DND-41 (cell line): Measurements from ENCODE around the gene PDPK1.

Experiments used
- ATAC-seq: fragments of 200-7000 bp; cut with Tn5 transposase; 3 replicates; pipeline ENCODE4 v1.9.1; 2021; ENCODE audit warnings: low read depth; ENCODE audit not compliant: insufficient read depth
- DNase-seq: peaks from one replicate; pipeline ENCODE4 v3.0.0-alpha.2; 2020
- H2AFZ ChIP-seq: 2 replicates; pipeline ENCODE4 v1.6.0; 2012; ENCODE audit warnings: low read depth, low read length
- H3K27ac ChIP-seq: 2 replicates; pipeline ENCODE4 v1.5.1; 2012; ENCODE audit warnings: low read length, inconsistent platforms
- H3K27me3 ChIP-seq: fragments of 200-600 bp; sonication (generic); 2 replicates; pipeline ENCODE4 v1.6.0; 2012; ENCODE audit warnings: low read length, mild to moderate bottlenecking, inconsistent platforms; ENCODE audit not compliant: insufficient read depth, poor library complexity
- H3K36me3 ChIP-seq: 2 replicates; pipeline ENCODE4 v1.5.1; 2012; ENCODE audit warnings: low read length, inconsistent platforms; ENCODE audit not compliant: insufficient read depth
- H3K4me1 ChIP-seq: 2 replicates; pipeline ENCODE4 v1.5.1; 2012; ENCODE audit warnings: mild to moderate bottlenecking, low read length; ENCODE audit not compliant: insufficient read depth
- H3K4me2 ChIP-seq: 2 replicates; pipeline ENCODE4 v1.6.0; 2012; ENCODE audit warnings: mild to moderate bottlenecking, moderate library complexity, low read length, inconsistent platforms; ENCODE audit not compliant: insufficient read depth
- H3K4me3 ChIP-seq, 2 experiments: fragments of 200-600 bp in 1 of 2; shearing (Covaris generic) in 1 of 2; 2 replicates each; pipeline ENCODE4 v1.5.1; 2012 to 2016; ENCODE audit warnings: inconsistent platforms in 2 of 2, low read length in 2 of 2, mild to moderate bottlenecking in 2 of 2, low read depth in 1 of 2, moderate library complexity in 1 of 2
- H3K79me2 ChIP-seq: 2 replicates; pipeline ENCODE4 v1.6.0; 2012; ENCODE audit warnings: low read length, inconsistent platforms; ENCODE audit not compliant: insufficient read depth
- H3K9ac ChIP-seq: 2 replicates; pipeline ENCODE4 v1.6.0; 2012; ENCODE audit warnings: low read depth, mild to moderate bottlenecking, inconsistent platforms, low read length, moderate library complexity
- H3K9me3 ChIP-seq: 2 replicates; pipeline ENCODE4 v1.5.1; 2012; ENCODE audit warnings: low read length, moderate library complexity, mild to moderate bottlenecking, inconsistent platforms; ENCODE audit not compliant: insufficient read depth, severe bottlenecking
- H4K20me1 ChIP-seq: 2 replicates; pipeline ENCODE4 v1.6.0; 2012; ENCODE audit warnings: low read length; ENCODE audit not compliant: insufficient read depth
- EZH2 ChIP-seq: IDR thresholded peaks from 3 replicates; pipeline ENCODE4 v1.6.1; 2012; ENCODE audit warnings: borderline replicate concordance, low read depth, mild to moderate bottlenecking, moderate library complexity, low read length, inconsistent platforms; ENCODE audit not compliant: severe bottlenecking
- TF ChIP-seq, protein P1 (sequence below): IDR thresholded peaks from 2 replicates; pipeline ENCODE4 v1.5.1; 2012; ENCODE audit warnings: borderline replicate concordance, low read length, moderate library complexity, mild to moderate bottlenecking; ENCODE audit not compliant: poor library complexity, severe bottlenecking; ENCODE audit errors: extremely low read depth

The PDPK1 gene

DNA sequence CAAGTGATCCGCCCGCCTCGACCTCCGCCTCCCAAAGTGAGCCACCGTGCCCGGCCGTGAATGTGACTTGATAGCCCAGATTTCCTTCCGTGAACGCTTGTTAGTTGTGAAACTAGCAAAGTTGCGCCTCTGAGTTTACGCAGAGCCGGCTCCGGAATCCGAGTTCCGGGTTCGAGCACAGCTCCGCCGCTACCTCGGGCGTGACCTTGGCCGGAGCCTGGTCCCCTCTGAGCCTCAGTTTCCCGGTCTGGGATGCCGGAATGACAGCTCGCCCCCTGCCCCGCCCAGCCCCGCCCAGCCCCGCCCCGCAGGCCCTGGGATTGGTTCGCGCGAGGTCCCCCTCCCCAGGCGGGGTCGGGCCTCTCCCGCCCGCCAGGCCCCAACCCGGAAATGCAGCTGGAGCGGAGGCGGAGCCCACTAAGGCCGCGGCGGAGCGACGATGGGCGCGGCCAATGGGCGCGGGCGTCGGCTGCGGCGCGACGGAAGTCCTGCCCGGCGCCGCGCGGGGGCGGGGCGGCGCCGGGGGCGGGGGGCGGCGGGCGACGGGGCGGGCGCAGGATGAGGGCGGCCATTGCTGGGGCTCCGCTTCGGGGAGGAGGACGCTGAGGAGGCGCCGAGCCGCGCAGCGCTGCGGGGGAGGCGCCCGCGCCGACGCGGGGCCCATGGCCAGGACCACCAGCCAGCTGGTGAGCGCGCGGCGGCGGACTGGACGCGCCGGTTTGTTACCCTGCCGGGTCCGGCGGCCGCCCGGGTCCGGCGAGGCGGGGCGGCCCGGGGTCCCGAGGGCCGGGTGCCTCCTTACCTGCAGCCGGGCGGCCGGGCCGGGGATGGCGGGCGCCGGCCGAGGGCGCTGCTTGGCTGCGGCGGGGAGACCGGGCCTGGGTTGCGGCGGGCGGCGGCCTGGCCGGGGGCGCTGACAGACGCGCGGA, at the start of gene PDPK1:
Gene PDPK1 (plus strand): TSS at position 571 of the 929 bp plus-strand sequence. CDS start 92 bp downstream, at position 663.
- peaks cover 3% of the 10 kb centered on the region; the same call in 1 of the 2 replicates for H3K36me3 ChIP-seq
- peak within 1 kb of the TSS; percentile 88 for H2AFZ ChIP-seq
- H3K79me2 ChIP-seq: peaks cover 37% of the 10 kb centered on the region
- H3K9ac ChIP-seq: peak within 1 kb of the TSS; percentile 68
- H4K20me1 ChIP-seq: peaks cover 19% of the 10 kb centered on the region; the same call in 1 of the 2 replicates
- peak; percentile 97 for DNase-seq
- H3K27me3 ChIP-seq: no peaks in the 10 kb centered on the region
- H3K4me3 ChIP-seq: peak within 1 kb of the TSS; percentile 43 to 92; a peak in 3 of 4 replicates
- H3K4me2 ChIP-seq: peak within 1 kb of the TSS; percentile 79
- peak; percentile 93 for ATAC-seq
- H3K9me3 ChIP-seq: no peaks in the 10 kb centered on the region
- H3K4me1 ChIP-seq: peaks cover 40% of the 10 kb centered on the region
- peak within 1 kb of the TSS; percentile 66 for H3K27ac ChIP-seq
- TF ChIP-seq EZH2: no peak
- TF ChIP-seq, protein P1, sequence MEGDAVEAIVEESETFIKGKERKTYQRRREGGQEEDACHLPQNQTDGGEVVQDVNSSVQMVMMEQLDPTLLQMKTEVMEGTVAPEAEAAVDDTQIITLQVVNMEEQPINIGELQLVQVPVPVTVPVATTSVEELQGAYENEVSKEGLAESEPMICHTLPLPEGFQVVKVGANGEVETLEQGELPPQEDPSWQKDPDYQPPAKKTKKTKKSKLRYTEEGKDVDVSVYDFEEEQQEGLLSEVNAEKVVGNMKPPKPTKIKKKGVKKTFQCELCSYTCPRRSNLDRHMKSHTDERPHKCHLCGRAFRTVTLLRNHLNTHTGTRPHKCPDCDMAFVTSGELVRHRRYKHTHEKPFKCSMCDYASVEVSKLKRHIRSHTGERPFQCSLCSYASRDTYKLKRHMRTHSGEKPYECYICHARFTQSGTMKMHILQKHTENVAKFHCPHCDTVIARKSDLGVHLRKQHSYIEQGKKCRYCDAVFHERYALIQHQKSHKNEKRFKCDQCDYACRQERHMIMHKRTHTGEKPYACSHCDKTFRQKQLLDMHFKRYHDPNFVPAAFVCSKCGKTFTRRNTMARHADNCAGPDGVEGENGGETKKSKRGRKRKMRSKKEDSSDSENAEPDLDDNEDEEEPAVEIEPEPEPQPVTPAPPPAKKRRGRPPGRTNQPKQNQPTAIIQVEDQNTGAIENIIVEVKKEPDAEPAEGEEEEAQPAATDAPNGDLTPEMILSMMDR: no peak

DNA sequence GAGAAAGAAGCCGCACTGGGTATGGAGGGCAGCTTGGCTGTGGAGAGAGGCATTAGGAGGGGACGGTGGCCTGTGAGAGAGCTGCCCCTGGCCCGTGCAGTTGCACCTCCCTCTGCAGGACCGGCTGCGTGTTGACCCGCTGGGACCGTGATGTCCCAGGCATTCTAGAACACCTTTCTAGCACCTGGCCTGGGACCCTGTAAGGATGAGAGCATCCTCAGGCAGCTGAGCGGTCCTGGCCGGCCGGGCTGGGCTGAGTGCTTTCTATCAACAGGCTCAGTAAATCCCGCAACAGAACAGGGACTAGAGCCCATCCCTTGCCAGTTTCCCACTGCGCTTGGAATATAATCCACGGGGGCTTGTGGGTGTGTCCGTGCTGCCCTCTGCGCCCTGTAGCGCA, 48.2 kb upstream of the PDPK1 start:
- Histone ChIP-seq H3K4me1 (no peaks in the 10 kb centered on the region), H3K9ac (no peak overlapping the region), H3K9me3 (no peaks in the 10 kb centered on the region), H3K4me2 (no peak overlapping the region), H3K36me3 (peaks cover 10% of the 10 kb centered on the region), H3K27ac (no peak overlapping the region), H3K27me3 (no peaks in the 10 kb centered on the region), H2AFZ (no peak overlapping the region), H4K20me1 (peaks cover 50% of the 10 kb centered on the region), H3K4me3 (no peak overlapping the region), H3K79me2 (peaks cover 51% of the 10 kb centered on the region)
- DNase-seq: no peak
- TF ChIP-seq, protein P1: no peak
- TF ChIP-seq EZH2: no peak
- ATAC-seq: no peak

DNA sequence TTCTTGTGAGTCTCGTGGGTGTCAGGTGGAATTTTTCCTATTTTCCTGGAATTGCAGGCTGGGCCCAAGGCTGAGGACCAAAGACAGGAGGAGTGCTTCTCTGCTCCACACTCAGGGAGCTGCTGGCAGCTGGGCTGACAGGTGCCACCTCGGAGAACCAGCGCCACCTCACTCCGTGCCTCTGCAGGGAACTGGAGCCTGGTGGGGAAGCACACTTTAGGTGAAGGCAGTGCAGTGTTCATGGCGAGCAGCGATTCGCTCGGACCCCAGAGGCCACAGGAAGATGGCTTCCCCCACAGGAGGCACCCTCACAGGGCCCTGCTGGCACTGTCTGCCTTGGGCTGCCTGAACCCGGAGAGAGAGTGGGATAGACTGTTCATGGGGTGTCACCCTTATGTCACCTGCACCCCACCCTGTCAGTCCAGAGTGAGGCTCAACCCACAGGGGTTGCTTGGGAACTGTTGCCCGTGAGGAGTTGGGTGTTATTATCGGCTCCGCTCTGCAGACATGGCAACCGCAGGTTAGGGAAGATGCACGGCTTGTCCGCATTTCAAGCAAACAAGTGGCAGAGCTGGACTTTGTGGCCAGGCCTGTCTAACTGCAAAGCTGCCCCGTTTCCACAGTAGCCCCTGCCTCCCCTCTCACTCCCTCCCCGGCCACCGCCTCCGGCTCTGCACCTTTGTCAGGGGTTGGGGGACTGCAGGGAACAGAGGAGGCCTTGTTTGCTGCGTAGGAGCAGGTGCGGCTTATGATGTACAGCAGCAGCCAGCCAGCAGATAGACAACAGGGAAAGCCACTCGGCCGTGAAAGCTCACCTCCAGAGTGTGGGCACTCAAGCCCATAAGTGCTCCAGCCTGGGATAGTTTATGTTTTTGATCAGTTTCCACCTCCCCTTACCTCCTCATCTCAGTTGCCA, 47.4 kb upstream of the PDPK1 start:
- DNase-seq: no peak
- Histone ChIP-seq H3K9me3 (no peaks in the 10 kb centered on the region), H2AFZ (no peak overlapping the region), H3K27ac (no peak overlapping the region), H3K9ac (no peak overlapping the region), H3K27me3 (no peaks in the 10 kb centered on the region), H3K4me3 (no peak overlapping the region), H3K4me1 (no peaks in the 10 kb centered on the region), H3K4me2 (no peak overlapping the region), H4K20me1 (peaks cover 44% of the 10 kb centered on the region), H3K36me3 (peaks cover 9% of the 10 kb centered on the region), H3K79me2 (peaks cover 45% of the 10 kb centered on the region)
- ATAC-seq: no peak
- no peak for TF ChIP-seq EZH2
- TF ChIP-seq, protein P1: no peak
